Activated CD4-positive, alpha-beta T cell treated with anti-CD3 and anti-CD28 coated beads, Interleukin-2, Interleukin-4, amounts not matched to agents 100 ng/mL and 50 ng/mL, durations not matched to agents 16 hours and 8 hours (primary cell): Measurements from ENCODE around the gene MAMLD1.

Experiments used
- DNase-seq: peaks from one replicate; pipeline ENCODE4 v3.0.0-alpha.2; 2020; ENCODE audit warnings: low spot score

Gene MAMLD1

GRCh38 chrX:150460781-150461180, 97.7 kb downstream of the MAMLD1 start:
- DNase-seq = no peak

GRCh38 chrX:150463566-150463965, 100.4 kb downstream of the MAMLD1 start:
- no peak for DNase-seq

DNA sequence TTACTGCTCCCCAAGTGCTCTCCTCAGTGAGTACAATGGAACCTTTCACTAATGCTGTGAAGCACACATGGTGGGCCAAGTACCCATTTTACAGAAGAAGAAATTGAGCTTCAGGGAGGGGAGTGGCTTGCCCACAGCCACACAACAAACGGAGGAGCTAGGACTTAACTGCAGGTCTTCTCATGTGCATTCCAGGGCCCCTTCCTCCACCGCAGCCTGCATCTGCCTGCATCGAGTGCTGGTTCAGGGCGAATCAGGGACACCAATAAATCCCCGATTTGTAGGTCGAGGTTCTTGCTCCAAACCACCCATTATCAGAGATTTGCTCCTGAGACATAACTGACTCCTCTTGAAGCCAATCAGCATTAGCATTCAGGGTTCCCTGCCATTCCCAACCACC, 100.9 kb downstream of the MAMLD1 start:
- no peak for DNase-seq

DNA sequence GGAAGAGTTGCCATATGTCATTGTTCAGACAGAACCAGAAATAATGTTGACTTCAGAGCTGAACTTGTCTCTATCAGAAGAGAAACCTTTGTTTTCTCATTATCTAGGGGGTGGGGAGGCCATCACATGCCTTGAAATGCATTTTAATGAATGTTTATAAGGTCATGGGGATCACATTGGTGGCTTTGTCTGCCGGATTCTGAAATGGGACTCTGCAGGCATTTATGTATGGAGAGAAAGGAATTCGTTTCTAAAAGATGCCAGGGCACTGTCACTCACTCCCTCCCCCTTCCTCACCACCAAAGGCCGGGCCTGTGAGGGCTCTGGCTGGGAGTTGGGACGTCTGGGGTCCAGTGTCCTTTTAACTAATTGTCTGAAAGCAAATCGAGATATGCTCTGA, 102.2 kb downstream of the MAMLD1 start:
- no peak for DNase-seq

DNA sequence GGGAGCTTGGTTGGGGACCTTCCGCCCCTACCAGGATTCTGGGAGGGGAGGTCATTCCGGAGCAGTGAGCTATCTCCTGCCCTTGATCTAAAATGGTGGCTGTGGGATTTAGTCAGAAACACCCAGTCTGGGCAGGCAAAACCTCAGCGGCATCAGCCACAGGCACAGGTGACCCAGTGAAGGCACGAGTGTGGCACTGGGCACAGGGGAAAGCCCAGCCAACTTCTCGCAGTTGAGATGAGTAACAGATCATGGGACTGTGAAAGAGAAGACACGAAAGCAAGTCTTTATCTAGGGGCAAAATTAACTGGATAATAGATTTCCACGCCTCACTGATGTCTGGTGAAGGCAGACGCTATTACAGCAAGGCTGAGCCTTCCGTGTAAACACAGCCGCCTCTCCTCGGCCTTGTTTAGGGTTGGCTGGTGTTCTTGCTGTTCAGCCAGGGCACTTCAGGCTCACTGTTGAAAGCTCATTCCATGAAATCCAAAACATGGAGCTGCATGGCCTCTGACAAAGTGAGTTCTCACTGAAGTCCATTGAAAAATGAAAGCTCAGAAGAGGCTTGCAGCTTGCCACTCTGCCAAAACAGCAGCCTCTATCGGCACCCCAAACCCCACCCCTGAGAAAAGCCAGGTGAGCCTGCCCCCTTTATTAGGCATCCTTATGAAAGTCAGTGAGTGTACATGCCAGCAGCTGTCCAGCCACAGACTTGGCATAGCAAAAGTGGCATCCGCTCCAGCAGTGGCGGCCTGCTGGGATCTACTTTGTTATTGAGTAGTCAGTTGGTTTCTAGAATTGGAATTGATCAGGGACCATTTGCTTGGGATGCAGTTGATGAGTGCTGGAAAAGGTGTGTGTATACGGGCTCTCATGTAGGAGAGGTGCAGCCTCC, 103.0 kb downstream of the MAMLD1 start:
- DNase-seq = peak; percentile 15

GRCh38 chrX:150472306-150472705, 109.2 kb downstream of the MAMLD1 start:
- no peak for DNase-seq

GRCh38 chrX:150473371-150473770, 110.3 kb downstream of the MAMLD1 start:
- no peak for DNase-seq

GRCh38 chrX:150475461-150475860, 112.3 kb downstream of the MAMLD1 start:
- DNase-seq = no peak

GRCh38 chrX:150476164-150476699, 113.1 kb downstream of the MAMLD1 start:
- DNase-seq = no peak

DNA sequence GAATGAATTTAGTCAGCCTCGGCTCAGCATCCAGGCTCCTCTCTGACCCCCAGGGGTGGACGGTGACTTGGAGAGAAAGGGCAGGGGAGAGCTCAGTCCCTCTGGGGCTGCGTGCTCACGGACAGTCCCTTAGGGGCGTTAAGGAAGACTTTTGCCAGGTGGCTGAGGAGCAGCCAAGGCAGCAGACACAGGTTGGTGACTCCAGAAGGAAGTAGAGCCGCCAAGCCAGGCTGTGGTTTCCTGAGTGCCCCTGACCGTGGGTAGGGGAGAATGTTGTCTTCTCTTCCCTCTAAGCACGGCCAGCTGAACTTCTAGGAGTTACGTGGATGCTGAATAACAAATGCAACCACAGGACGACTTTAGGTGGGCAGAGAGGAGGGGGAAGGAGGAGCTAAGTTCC, 114.3 kb downstream of the MAMLD1 start:
- no peak for DNase-seq

GRCh38 chrX:150478496-150479492, 115.7 kb downstream of the MAMLD1 start:
- DNase-seq = peak; percentile 73

GRCh38 chrX:150482537-150483206, 119.6 kb downstream of the MAMLD1 start:
- peak; percentile 93 for DNase-seq

DNA sequence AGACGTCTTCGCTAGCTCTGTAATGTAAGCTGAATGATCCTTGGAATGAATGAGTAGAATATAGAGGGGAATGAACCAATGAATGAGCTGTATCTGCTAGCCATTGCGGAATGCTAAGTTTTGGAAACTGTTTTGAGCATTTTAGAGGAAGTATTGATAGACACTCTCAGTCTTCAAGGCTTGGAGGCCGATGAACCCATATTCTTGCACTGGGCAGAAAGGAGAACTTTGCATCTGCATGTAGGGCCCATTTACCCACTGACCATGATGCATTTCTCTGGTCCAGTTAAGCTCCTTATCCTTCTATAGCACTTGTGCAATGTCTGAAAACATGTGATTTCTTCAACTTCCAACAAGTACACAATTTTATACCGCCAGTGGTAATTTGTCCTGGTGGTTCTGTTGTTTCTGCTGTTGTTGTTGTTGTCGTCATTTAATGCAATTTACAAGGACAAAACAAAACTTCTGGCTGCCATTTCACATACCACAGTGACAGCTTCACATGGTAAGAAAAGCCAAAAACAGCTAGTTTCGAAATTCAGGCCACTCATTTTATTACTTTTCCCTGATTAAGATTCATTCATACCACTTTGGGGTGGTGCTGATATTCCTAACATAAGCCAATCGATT, 120.4 kb downstream of the MAMLD1 start:
- no peak for DNase-seq

- peak; percentile 71 for DNase-seq
Measured at GRCh38 chrX:150486011-150486410, 122.9 kb downstream of the MAMLD1 start.

- no peak for DNase-seq
Measured at GRCh38 chrX:150487369-150488094, 124.4 kb downstream of the MAMLD1 start.

DNA sequence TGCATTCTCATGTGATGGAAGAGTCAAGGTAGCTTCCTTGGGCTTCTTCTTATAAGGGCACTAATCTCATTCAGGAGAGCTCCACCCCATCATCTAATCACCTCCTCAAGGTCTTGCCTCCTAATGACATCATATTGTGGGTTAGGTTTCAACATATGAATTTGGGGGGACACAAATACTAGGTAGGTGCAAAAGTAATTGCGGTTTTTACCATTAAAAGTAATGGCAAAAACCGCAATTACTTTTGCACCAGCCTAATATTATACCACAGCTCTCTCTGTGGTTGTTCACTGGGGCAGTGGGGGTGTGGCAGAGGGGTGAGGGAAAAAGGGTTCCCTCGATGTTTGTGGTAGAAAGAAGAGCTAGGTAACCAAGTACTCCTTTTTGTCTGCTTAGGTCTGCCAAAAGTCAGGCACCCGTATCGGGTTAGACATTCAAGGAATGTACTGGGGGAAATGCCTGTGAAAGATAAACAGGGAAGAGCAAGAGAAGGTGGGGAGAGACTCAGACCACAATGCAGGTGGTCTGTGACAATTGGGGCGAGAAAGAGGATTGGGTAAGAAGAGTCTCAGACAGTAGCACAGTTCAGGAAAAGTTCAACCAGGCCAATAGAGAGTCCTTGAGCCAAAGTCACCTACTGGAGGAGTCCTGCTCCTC, 126.4 kb downstream of the MAMLD1 start:
- DNase-seq = no peak

DNA sequence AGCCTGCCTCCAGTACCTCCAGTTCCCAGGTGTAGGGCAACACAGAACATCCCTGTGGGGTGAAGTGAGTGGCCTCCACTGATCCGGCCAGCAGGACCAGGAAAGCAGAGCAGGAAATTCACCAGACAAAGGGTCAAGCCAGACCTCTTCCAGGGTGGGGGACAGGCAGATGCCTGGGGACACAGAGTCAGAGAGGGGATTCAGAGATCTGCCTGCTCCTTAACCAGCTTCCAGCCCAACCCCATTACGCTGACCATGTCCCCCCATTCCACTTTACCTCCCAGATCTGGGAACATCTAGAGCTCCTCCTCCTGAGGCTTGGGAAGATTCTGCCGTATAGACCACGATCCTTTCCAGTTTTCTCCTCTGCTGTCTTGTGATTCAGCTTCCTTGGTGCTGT, 132.4 kb downstream of the MAMLD1 start:
- no peak for DNase-seq

DNA sequence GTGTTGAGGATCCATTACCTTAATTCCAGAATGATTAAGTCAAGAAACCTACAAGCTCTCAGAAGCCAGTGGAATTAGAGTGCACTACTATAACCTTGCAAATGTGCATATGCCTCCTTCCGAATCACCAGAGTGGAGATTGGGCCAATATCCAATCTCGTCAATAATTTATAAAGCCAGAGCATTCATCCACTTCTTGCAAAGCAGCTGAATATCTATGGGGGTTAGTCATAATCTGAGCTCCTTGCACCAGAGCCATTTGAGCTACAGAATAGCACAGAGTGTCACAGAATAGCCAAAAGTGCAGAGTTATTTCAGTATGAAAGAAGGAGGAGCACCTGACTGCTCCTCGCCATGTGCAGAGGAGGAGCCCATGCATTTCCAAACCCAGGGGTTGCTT, 136.1 kb downstream of the MAMLD1 start:
- no peak for DNase-seq

- no peak for DNase-seq
Measured at GRCh38 chrX:150502091-150502490, 139.0 kb downstream of the MAMLD1 start.
